ENCODE results near the gene DYNLL2. TPM values are rescaled to one million over a fixed set of nuclear protein-coding genes. Genes with fewer than 3 reads are reported as not detected.

DYNLL2 gene
- total RNA-seq (2013) = 7.1 TPM
- polyA plus RNA-seq (1 to 10 TPM in 1 of 3 donors, under 1 TPM in 2; 0.30 to 9.9 (median 0.42) TPM), polyA minus RNA-seq (2.1 and 3.4 TPM in 2 replicates), total RNA-seq (12.5 to 83.0 (median 51.4) reads per million in 11 experiments)

GRCh38 chr17:58082870-58083490 is at the start of gene DYNLL2:
DYNLL2 (plus strand) TSS chr17:58083419; CDS start chr17:58087091, 3,672 bp downstream.
- TF ChIP-seq, protein P1, sequence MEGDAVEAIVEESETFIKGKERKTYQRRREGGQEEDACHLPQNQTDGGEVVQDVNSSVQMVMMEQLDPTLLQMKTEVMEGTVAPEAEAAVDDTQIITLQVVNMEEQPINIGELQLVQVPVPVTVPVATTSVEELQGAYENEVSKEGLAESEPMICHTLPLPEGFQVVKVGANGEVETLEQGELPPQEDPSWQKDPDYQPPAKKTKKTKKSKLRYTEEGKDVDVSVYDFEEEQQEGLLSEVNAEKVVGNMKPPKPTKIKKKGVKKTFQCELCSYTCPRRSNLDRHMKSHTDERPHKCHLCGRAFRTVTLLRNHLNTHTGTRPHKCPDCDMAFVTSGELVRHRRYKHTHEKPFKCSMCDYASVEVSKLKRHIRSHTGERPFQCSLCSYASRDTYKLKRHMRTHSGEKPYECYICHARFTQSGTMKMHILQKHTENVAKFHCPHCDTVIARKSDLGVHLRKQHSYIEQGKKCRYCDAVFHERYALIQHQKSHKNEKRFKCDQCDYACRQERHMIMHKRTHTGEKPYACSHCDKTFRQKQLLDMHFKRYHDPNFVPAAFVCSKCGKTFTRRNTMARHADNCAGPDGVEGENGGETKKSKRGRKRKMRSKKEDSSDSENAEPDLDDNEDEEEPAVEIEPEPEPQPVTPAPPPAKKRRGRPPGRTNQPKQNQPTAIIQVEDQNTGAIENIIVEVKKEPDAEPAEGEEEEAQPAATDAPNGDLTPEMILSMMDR (IDR thresholded peaks at IDR 0.05) = no peak
- Histone ChIP-seq H2AFZ (ENCODE audit: insufficient read depth, low read depth, low read length, poor library complexity, severe bottlenecking) (peak within 1 kb of the TSS; percentile 96), H3K9me3 (replicated peaks in 1 of 2; ENCODE audit: control insufficient read depth in 1 of 2, insufficient read depth in 1 of 2, low read length in 2 of 2) (no peaks in the 10 kb centered on the region), H3K4me1 (ENCODE audit: control insufficient read depth in 1 of 2, insufficient read depth in 2 of 2, low read length in 2 of 2) (peaks cover 18 to 23% of the 10 kb centered on the region in 2 donors), H3K4me2 (replicated peaks; ENCODE audit: extremely low read depth, low read length, poor library complexity, severe bottlenecking) (peak within 1 kb of the TSS; percentile 80), H3K36me3 (replicated peaks in 1 of 2; ENCODE audit: control insufficient read depth in 1 of 2, insufficient read depth in 2 of 2, low read length in 2 of 2) (peaks cover 19 to 32% of the 10 kb centered on the region in 2 donors), H3K79me2 (ENCODE audit: insufficient read depth, low read length) (peaks cover 46% of the 10 kb centered on the region), H3K27me3 (ENCODE audit: control insufficient read depth in 2 of 2, insufficient read depth in 2 of 2, low read length in 2 of 2) (no peaks in the 10 kb centered on the region), H3K4me3 (replicated peaks in 1 of 3; ENCODE audit: low read depth in 2 of 3, low read length in 3 of 3) (peak within 1 kb of the TSS; percentile 70 to 86 (median 78)), H3K9ac (ENCODE audit: insufficient read depth, low read length, poor library complexity, severe bottlenecking) (peak within 1 kb of the TSS; percentile 88), H4K20me1 (ENCODE audit: insufficient read depth, low read length) (peaks cover 45% of the 10 kb centered on the region), H3K27ac (ENCODE audit: low read depth in 1 of 2, low read length in 2 of 2) (peak within 1 kb of the TSS; percentile 51 to 89)
- DNase-seq = peak; percentile 82 to 89 (median 84)
- intact Hi-C loops (cut with micrococcal nuclease) = loop anchor here (5.0 to 10.0 kb wide), 3 partner anchors 76 to 996 kb away; partner anchors contain the start of genes MRPS23 (in 2 of the 2), SRSF1 (in 2 of the 2) and AKAP1 (in 1 of the 2)
- WGBS (ENCODE audit: insufficient coverage) = 0% methylated on average over 30 of the region's 45 CpGs
- Mint-ChIP-seq H3K27ac (peak within 1 kb of the TSS; percentile 74 to 93 (median 83)), H3K4me3 (peak within 1 kb of the TSS; percentile 88), H3K27me3 (ENCODE audit: low read depth in 3 of 3) (peaks cover 0 to 17% (median 5%) of the 10 kb centered on the region in 3 donors), H3K9me3 (no peaks in the 10 kb centered on the region), H3K36me3 (peaks cover 16 to 17% of the 10 kb centered on the region in 2 donors), H3K4me1 (peaks cover 28% of the 10 kb centered on the region)

GRCh38 chr17:58039975-58040374 is 43.2 kb upstream of the DYNLL2 start:
- Histone ChIP-seq H3K4me1 (ENCODE audit: control insufficient read depth in 1 of 2, insufficient read depth in 2 of 2, low read length in 2 of 2) (no peaks in the 10 kb centered on the region), H3K4me3 (replicated peaks in 1 of 3; ENCODE audit: low read depth in 2 of 3, low read length in 3 of 3) (no peak overlapping the region), H3K27ac (ENCODE audit: low read depth in 1 of 2, low read length in 2 of 2) (no peak overlapping the region), H2AFZ (ENCODE audit: insufficient read depth, low read depth, low read length, poor library complexity, severe bottlenecking) (no peak overlapping the region), H3K9ac (ENCODE audit: insufficient read depth, low read length, poor library complexity, severe bottlenecking) (no peak overlapping the region), H3K79me2 (ENCODE audit: insufficient read depth, low read length) (no peaks in the 10 kb centered on the region), H3K27me3 (ENCODE audit: control insufficient read depth in 2 of 2, insufficient read depth in 2 of 2, low read length in 2 of 2) (peaks cover 0 to 2% of the 10 kb centered on the region in 2 donors), H3K9me3 (replicated peaks in 1 of 2; ENCODE audit: control insufficient read depth in 1 of 2, insufficient read depth in 1 of 2, low read length in 2 of 2) (no peaks in the 10 kb centered on the region), H3K36me3 (replicated peaks in 1 of 2; ENCODE audit: control insufficient read depth in 1 of 2, insufficient read depth in 2 of 2, low read length in 2 of 2) (no peaks in the 10 kb centered on the region), H3K4me2 (replicated peaks; ENCODE audit: extremely low read depth, low read length, poor library complexity, severe bottlenecking) (no peak overlapping the region), H4K20me1 (ENCODE audit: insufficient read depth, low read length) (no peaks in the 10 kb centered on the region)
- Mint-ChIP-seq H3K27ac (no peak overlapping the region), H3K9me3 (peaks cover 0 to 2% (median 0%) of the 10 kb centered on the region in 7 donors), H3K4me3 (peak overlapping the region in 1 of 2 donors; percentile 29), H3K27me3 (ENCODE audit: low read depth in 3 of 3) (peaks cover 16 to 35% (median 28%) of the 10 kb centered on the region in 3 donors), H3K4me1 (peaks cover 2% of the 10 kb centered on the region), H3K36me3 (no peaks in the 10 kb centered on the region)
- DNase-seq = no peak
- 100% methylated on average over 1 of the region's 3 CpGs for WGBS (ENCODE audit: insufficient coverage)
- TF ChIP-seq, protein P1 (IDR thresholded peaks at IDR 0.05) = no peak
- intact Hi-C loops (cut with micrococcal nuclease) = no loop called here

Measured in CD14-positive monocyte (primary cell).